Suprapubic skin (tissue), 3 donors: Measurements from ENCODE around the gene ULBP2.

Experiments
- CTCF ChIP-seq, 2 donors: fragments of 200-600 bp in 1 of 2; fragments of 450-650 bp in 1 of 2; sonication (generic) in 1 of 2; IDR thresholded peaks; one replicate each; pipeline ENCODE4 v1.5.1; 2016 to 2019; ENCODE audit warnings: antibody characterized with exemption in 2 of 2, mild to moderate bottlenecking in 1 of 2, moderate library complexity in 1 of 2
- POLR2A ChIP-seq, 2 donors: fragments of 450-650 bp; IDR thresholded peaks; one replicate each; pipeline ENCODE4 v1.6.1; 2017; ENCODE audit warnings: antibody characterized with exemption in 2 of 2, mild to moderate bottlenecking in 2 of 2, moderate library complexity in 2 of 2

DNA sequence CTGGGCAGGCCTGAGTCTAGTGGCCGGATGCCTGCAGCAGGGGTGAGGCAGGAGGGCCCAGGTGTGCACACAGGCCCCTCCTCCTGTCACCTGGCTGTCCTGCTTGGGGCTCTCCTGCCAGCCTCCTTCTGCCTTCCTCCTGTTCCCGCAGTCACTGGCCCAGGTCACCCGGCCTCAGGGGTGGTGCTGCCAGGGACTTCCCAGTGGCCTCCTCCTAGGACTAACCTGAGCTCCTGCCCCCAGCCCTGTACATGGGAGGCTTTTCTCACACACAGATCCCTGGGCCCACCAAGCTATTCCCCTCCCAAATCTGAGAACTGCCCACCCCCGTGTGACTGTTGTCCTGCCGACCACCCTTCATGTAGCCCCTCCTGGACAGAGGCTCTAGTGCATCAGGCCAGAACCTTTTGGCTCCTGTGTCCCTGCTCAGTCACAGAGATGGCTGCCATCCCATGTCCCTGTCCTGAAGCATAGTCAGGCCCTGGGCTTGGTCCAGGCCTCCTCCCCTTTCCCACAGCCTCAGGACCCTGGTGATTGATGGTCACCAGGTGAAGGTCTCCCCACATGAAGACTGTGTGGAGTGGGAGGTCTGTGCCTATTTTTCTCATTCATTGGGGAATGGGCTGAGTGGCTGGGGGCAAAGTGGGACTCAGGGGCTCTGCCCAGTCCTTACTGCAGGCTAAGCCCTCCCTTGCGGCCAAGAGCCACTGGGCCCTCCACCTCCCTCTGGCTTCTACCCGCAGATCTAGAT lies 20.8 kb downstream of the ULBP2 start:
- no peak for TF ChIP-seq CTCF (IDR thresholded peaks at IDR 0.05)
- TF ChIP-seq POLR2A (IDR thresholded peaks at IDR 0.05), result no peak
